H1 (cell line): ENCODE results near the gene GPA33. TPM values are rescaled to one million over a fixed set of nuclear protein-coding genes. Genes with fewer than 3 reads are reported as not detected.
A peak's percentile ranks its signal among the peaks of the same experiment; 100 is the strongest.

Experiments
- CTCF ChIA-PET: fragments of 300-600 bp; sonication (Branson Sonifier 250); formaldehyde crosslinking; loops from one replicate; lab custom pipeline; 2021; ENCODE audit not compliant: partially characterized antibody; lab: Charles Lee
- POLR2A ChIA-PET: fragments of 300-600 bp; sonication (Branson Sonifier 250); formaldehyde crosslinking; loops from one replicate; lab custom pipeline; 2021; ENCODE audit warnings: inconsistent platforms; ENCODE audit not compliant: partially characterized antibody; lab: Charles Lee
- DNase-seq, 2 experiments: peaks; one replicate each; pipeline versions ENCODE4 v3.0.0 to v3.0.0-alpha.2; 2010 to 2022; ENCODE audit warnings: low spot score in 2 of 2, low read depth in 1 of 2, mixed read lengths in 1 of 2
- FAIRE-seq: peaks from 2 replicates; lab custom pipeline; 2011; peaks lifted over from hg19 to GRCh38; lab: Jason Lieb, UNC
- H2AFZ ChIP-seq: 2 replicates; pipeline ENCODE4 v1.8.1; 2012; ENCODE audit warnings: low read length, inconsistent platforms
- H2AK5ac ChIP-seq: 2 replicates; pipeline ENCODE4 v1.6.1; 2013; ENCODE audit warnings: low read depth, low read length
- H2BK120ac ChIP-seq: replicated peaks from 2 replicates; pipeline ENCODE3; 2013; ENCODE audit warnings: low read depth, low read length, inconsistent platforms
- H2BK12ac ChIP-seq: 2 replicates; pipeline ENCODE4 v1.6.1; 2013; ENCODE audit warnings: low read depth, low read length
- H2BK15ac ChIP-seq: 2 replicates; pipeline ENCODE4 v1.6.1; 2013; ENCODE audit warnings: low read length
- H2BK20ac ChIP-seq: 2 replicates; pipeline ENCODE4 v1.6.1; 2013; ENCODE audit warnings: low read length
- H2BK5ac ChIP-seq: 2 replicates; pipeline ENCODE4 v1.6.1; 2013; ENCODE audit warnings: low read depth, low read length
- H3K14ac ChIP-seq: 2 replicates; pipeline ENCODE4 v1.6.1; 2013; ENCODE audit warnings: inconsistent platforms; ENCODE audit not compliant: insufficient read length
- H3K18ac ChIP-seq: 2 replicates; pipeline ENCODE4 v1.6.1; 2013; ENCODE audit warnings: low read length; ENCODE audit errors: extremely low read depth
- H3K23ac ChIP-seq: 2 replicates; pipeline ENCODE4 v1.6.1; 2013; ENCODE audit warnings: inconsistent platforms; ENCODE audit not compliant: insufficient read length
- H3K23me2 ChIP-seq: 2 replicates; pipeline ENCODE4 v1.6.1; 2013; ENCODE audit warnings: low read depth, low read length
- H3K27ac ChIP-seq: 2 replicates; pipeline ENCODE4 v1.6.1; 2011; ENCODE audit warnings: low read depth, low read length, inconsistent platforms
- H3K27me3 ChIP-seq, 4 experiments: replicated peaks in 1 of 4; 1 replicate in 1 of 4; 2 replicates in 3 of 4; pipeline versions ENCODE4 v1.6.1 to v1.8.1; 2011 to 2013; ENCODE audit warnings: low read length in 3 of 4, mild to moderate bottlenecking in 3 of 4, inconsistent platforms in 2 of 4, mixed read lengths in 2 of 4, moderate library complexity in 1 of 4; ENCODE audit not compliant: control insufficient read depth in 3 of 4, insufficient read depth in 3 of 4; ENCODE audit errors: extremely low read depth in 1 of 4
- H3K36me3 ChIP-seq, 4 experiments: 2 replicates each; pipeline versions ENCODE4 v1.6.1 to v1.8.1; 2011 to 2013; ENCODE audit warnings: mild to moderate bottlenecking in 4 of 4, low read length in 3 of 4, moderate library complexity in 2 of 4, control low read depth in 1 of 4, inconsistent platforms in 1 of 4; ENCODE audit not compliant: insufficient read depth in 4 of 4, control insufficient read depth in 2 of 4
- H3K4ac ChIP-seq: replicated peaks from 2 replicates; pipeline ENCODE3; 2013; ENCODE audit warnings: low read length, low read depth, mixed read lengths, inconsistent platforms; ENCODE audit not compliant: insufficient read length
- H3K4me1 ChIP-seq, 4 experiments: replicated peaks in 1 of 4; 1 replicate in 1 of 4; 2 replicates in 3 of 4; pipeline versions ENCODE4 v1.6.1 to v1.8.1; 2011 to 2013; ENCODE audit warnings: low read length in 3 of 4, inconsistent platforms in 2 of 4, mixed read lengths in 1 of 4; ENCODE audit not compliant: insufficient read depth in 4 of 4, control insufficient read depth in 3 of 4
- H3K4me2 ChIP-seq, 2 experiments: 2 replicates each; pipeline versions ENCODE4 v1.6.1 to v1.8.1; 2011 to 2013; ENCODE audit warnings: low read depth in 2 of 2, low read length in 2 of 2, control low read depth in 1 of 2, inconsistent platforms in 1 of 2, mild to moderate bottlenecking in 1 of 2; ENCODE audit not compliant: insufficient read depth in 1 of 2
- H3K4me3 ChIP-seq, 4 experiments: fragments of 200-600, 300-600 bp in 1 of 4; sonication (generic), shearing (Covaris generic), sonication (Bioruptor Twin) in 1 of 4; 2 replicates each; pipeline versions ENCODE4 v1.5.1 to v1.8.1; 2011 to 2016; ENCODE audit warnings: low read length in 4 of 4, low read depth in 3 of 4, control low read depth in 2 of 4, inconsistent platforms in 2 of 4, mild to moderate bottlenecking in 2 of 4, mixed read lengths in 1 of 4, moderate library complexity in 1 of 4; ENCODE audit not compliant: insufficient read depth in 2 of 4; ENCODE audit errors: extremely low read depth in 1 of 4
- H3K56ac ChIP-seq: replicated peaks from 2 replicates; pipeline ENCODE3; 2013; ENCODE audit warnings: low read depth, mild to moderate bottlenecking, mixed read lengths, low read length, inconsistent platforms; ENCODE audit not compliant: insufficient read length
- H3K79me1 ChIP-seq: 2 replicates; pipeline ENCODE4 v1.6.1; 2013; ENCODE audit warnings: low read depth, low read length, control low read depth
- H3K79me2 ChIP-seq, 2 experiments: 2 replicates each; pipeline versions ENCODE4 v1.6.1 to v1.8.1; 2012 to 2013; ENCODE audit warnings: low read length in 2 of 2, mild to moderate bottlenecking in 2 of 2, inconsistent platforms in 1 of 2; ENCODE audit not compliant: insufficient read depth in 2 of 2, control insufficient read depth in 1 of 2
- H3K9ac ChIP-seq, 4 experiments: replicated peaks in 1 of 4; 1 replicate in 1 of 4; 2 replicates in 3 of 4; pipeline versions ENCODE4 v1.6.1 to v1.8.1; 2011 to 2013; ENCODE audit warnings: low read depth in 3 of 4, low read length in 3 of 4, control low read depth in 2 of 4, mild to moderate bottlenecking in 2 of 4, moderate library complexity in 2 of 4, inconsistent platforms in 1 of 4; ENCODE audit errors: extremely low read depth in 1 of 4
- H3K9me3 ChIP-seq, 2 experiments: 2 replicates each; pipeline versions ENCODE4 v1.6.1 to v1.8.1; 2012 to 2013; ENCODE audit warnings: mild to moderate bottlenecking in 2 of 2, moderate library complexity in 2 of 2, control low read depth in 1 of 2, inconsistent platforms in 1 of 2, low read depth in 1 of 2, low read length in 1 of 2, mixed read lengths in 1 of 2; ENCODE audit not compliant: insufficient read depth in 2 of 2
- H4K20me1 ChIP-seq, 2 experiments: replicated peaks in 1 of 2; 2 replicates each; pipeline versions ENCODE3 to v1.8.1; 2011 to 2013; ENCODE audit warnings: inconsistent platforms in 2 of 2, low read length in 2 of 2, mild to moderate bottlenecking in 1 of 2; ENCODE audit not compliant: insufficient read depth in 2 of 2, control insufficient read depth in 1 of 2
- H4K5ac ChIP-seq: 2 replicates; pipeline ENCODE4 v1.6.1; 2013; ENCODE audit warnings: low read length, low read depth, mixed read lengths, inconsistent platforms; ENCODE audit not compliant: insufficient read length
- H4K8ac ChIP-seq: 2 replicates; pipeline ENCODE4 v1.8.0; 2013; ENCODE audit warnings: mild to moderate bottlenecking, moderate library complexity, low read length, inconsistent platforms; ENCODE audit not compliant: insufficient read depth; ENCODE audit errors: extremely low read depth
- H4K91ac ChIP-seq: replicated peaks from 2 replicates; pipeline ENCODE3; 2013; ENCODE audit warnings: low read length, mixed read lengths, inconsistent platforms; ENCODE audit not compliant: insufficient read length
- CBX8 ChIP-seq: fragments of 300-800, 300-1000 bp; sonication (generic); IDR thresholded peaks from 2 replicates; pipeline ENCODE4 v1.7.1; 2016; ENCODE audit warnings: low read depth, low read length, borderline replicate concordance
- SRF ChIP-seq: IDR thresholded peaks from 2 replicates; pipeline ENCODE4 v1.6.1; 2011; ENCODE audit warnings: mild to moderate bottlenecking, low read depth, low read length, moderate library complexity
- WGBS, 2 experiments: shearing (Covaris generic) in 1 of 2; methylation state at CpG; one replicate each; pipeline versions ENCODE4 v1.1.6 to v1.1.7; 2013 to 2015; ENCODE audit warnings: low lambda C conversion rate in 2 of 2, mixed read lengths in 2 of 2, inconsistent platforms in 1 of 2, low coverage in 1 of 2, missing lambda C conversion rate in 1 of 2; ENCODE audit not compliant: insufficient replicate concordance in 2 of 2, insufficient coverage in 1 of 2, insufficient read length in 1 of 2; ENCODE audit errors: extremely low coverage in 1 of 2, missing lambda C conversion rate in 1 of 2; 5-methylcytosine and 5-hydroxymethylcytosine counted together
- polyA plus RNA-seq, 7 experiments: library from polyadenylated mRNA; depleted of rRNA in 3 of 7; stranded (reverse) in 5 of 7; unstranded in 2 of 7; fragments of >200 nt in 5 of 7; fragments of 200-250 nt in 2 of 7; gene quantifications; 1 replicate in 5 of 7; 2 replicates in 1 of 7; 4 replicates in 1 of 7; pipeline versions ENCODE4 v1.2.1 to v1.2.3, GENCODE V29; 2011 to 2013; ENCODE audit warnings: missing spikeins in 2 of 7, mixed read lengths in 2 of 7
- total RNA-seq: library from RNA; stranded (reverse); fragmentation: NEBNext Ultra II Directional; extraction: Animal tissue kit (Norgen Biotek cat#: 25700); gene quantifications from 2 replicates; pipeline ENCODE4 v1.2.1, GENCODE V29; 2021

Gene GPA33
- total and polyA plus RNA-seq, 2 of the 8 experiments (the other 6 are each of a cell fraction or from before 2014, with no cell fraction given) = 0.19 to 0.67 TPM

DNA sequence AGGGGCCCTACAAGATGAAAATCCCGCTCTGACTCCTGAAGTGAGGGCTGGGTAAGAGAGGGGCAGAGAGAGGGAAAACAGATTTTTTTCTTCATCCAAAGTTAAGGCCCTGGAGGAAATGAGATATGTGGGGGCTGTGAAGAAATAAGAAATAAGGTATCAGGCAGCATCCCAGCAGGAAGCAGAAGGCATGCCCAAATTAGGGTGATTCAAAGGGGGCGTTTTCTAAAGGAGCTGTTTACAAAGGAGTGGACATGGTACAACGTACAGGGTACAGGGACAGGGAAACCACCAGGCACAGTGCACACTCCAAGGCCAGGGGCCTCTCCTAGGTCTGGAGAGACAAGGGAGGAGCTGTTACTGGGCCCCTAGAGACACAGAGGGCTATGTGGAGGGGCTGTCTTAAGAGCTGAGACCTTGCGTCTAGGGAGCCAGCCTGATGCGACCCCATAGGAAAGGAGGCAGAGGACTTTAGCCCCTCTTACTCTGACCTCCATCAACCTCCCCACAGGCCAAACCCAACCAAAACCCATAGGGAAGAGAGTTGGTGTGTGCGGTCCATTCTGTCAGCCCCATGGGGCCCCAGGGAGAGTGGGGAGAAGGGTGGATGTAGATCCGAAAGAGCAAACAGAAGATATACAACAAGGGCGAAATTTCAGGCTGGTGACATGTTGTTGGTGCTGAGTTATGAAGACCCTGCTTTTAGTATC is 42.3 kb upstream of the GPA33 start:
- Histone ChIP-seq H3K9ac (no peak overlapping the region), H3K23ac (no peak overlapping the region), H3K36me3 (no peaks in the 10 kb centered on the region), H2BK120ac (no peak overlapping the region), H3K4me3 (no peak overlapping the region), H3K79me2 (no peaks in the 10 kb centered on the region), H2BK20ac (peak overlapping the region; percentile 26; the same call in 1 of the 2 replicates), H3K23me2 (no peaks in the 10 kb centered on the region), H3K27ac (no peak overlapping the region), H4K91ac (no peak overlapping the region), H2BK15ac (no peak overlapping the region; the same call in 1 of the 2 replicates), H3K9me3 (no peaks in the 10 kb centered on the region), H3K14ac (no peak overlapping the region), H3K4me1 (peaks cover 2 to 12% (median 5%) of the 10 kb centered on the region in 4 experiments; a peak in 5 of 7 replicates), H3K79me1 (no peaks in the 10 kb centered on the region), H4K5ac (no peak overlapping the region), H2BK5ac (no peak overlapping the region), H2AFZ (no peak overlapping the region), H4K8ac (no peak overlapping the region), H3K18ac (no peak overlapping the region), H3K27me3 (no peaks in the 10 kb centered on the region), H2AK5ac (no peak overlapping the region; the same call in 1 of the 2 replicates), H3K4me2 (no peak overlapping the region), H3K56ac (no peak overlapping the region), H3K4ac (no peak overlapping the region), H4K20me1 (no peaks in the 10 kb centered on the region), H2BK12ac (no peak overlapping the region)
- ChIA-PET CTCF (interaction anchor here (0.9 to 9.3 kb wide), 2 partner anchors 8 to 69 kb away, joined by 3 to 81 read pairs; no protein-coding TSS in a partner anchor), POLR2A (no interaction called here)
- DNase-seq (no peak), FAIRE-seq (no peak)
- WGBS, 2 experiments = 89% methylated on average over 8 of the region's 8 CpGs; no CpG with 5 or more reads in 1 of the 2 experiments
- TF ChIP-seq SRF (peak; percentile 84), CBX8 (no peak)
